HUES64 (cell line): ENCODE measurements around the gene PGLYRP4. TPM values are rescaled to one million over a fixed set of nuclear protein-coding genes. Genes with fewer than 3 reads are reported as not detected.

Experiments
- H3K27ac ChIP-seq: 2 replicates; pipeline ENCODE4 v1.7.0; 2013; ENCODE audit warnings: low read depth, low read length, inconsistent platforms
- H3K27me3 ChIP-seq: 2 replicates; pipeline ENCODE4 v1.6.1; 2013; ENCODE audit warnings: mild to moderate bottlenecking, low read length; ENCODE audit not compliant: insufficient read depth
- H3K36me3 ChIP-seq: 2 replicates; pipeline ENCODE4 v1.6.1; 2013; ENCODE audit warnings: mild to moderate bottlenecking, low read length; ENCODE audit not compliant: insufficient read depth
- H3K4me1 ChIP-seq: 2 replicates; pipeline ENCODE4 v1.6.1; 2013; ENCODE audit warnings: mild to moderate bottlenecking, low read length, moderate library complexity; ENCODE audit not compliant: insufficient read depth
- H3K4me3 ChIP-seq: 2 replicates; pipeline ENCODE4 v1.5.1; 2013; ENCODE audit warnings: mild to moderate bottlenecking, low read length, moderate library complexity
- H3K9ac ChIP-seq: 2 replicates; pipeline ENCODE4 v1.6.1; 2013; ENCODE audit warnings: mild to moderate bottlenecking, low read depth, low read length
- H3K9me3 ChIP-seq: 2 replicates; pipeline ENCODE4 v1.6.1; 2013; ENCODE audit warnings: low read depth, low read length; ENCODE audit not compliant: insufficient read depth
- WGBS: fragments of 150-250, 120-280 bp; methylation state at CpG from one replicate; pipeline ENCODE4 v1.1.7; 2013; ENCODE audit warnings: missing lambda C conversion rate; 5-methylcytosine and 5-hydroxymethylcytosine counted together
- polyA plus RNA-seq, 2 experiments: library from polyadenylated mRNA; stranded (reverse); fragments of 50-300 nt; gene quantifications; one replicate each; pipeline ENCODE4 v1.2.3, GENCODE V29; 2013

The PGLYRP4 gene, protein sequence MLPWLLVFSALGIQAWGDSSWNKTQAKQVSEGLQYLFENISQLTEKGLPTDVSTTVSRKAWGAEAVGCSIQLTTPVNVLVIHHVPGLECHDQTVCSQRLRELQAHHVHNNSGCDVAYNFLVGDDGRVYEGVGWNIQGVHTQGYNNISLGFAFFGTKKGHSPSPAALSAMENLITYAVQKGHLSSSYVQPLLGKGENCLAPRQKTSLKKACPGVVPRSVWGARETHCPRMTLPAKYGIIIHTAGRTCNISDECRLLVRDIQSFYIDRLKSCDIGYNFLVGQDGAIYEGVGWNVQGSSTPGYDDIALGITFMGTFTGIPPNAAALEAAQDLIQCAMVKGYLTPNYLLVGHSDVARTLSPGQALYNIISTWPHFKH
- not detected for polyA plus RNA-seq (2013, experiment 1 of 2)
- not detected for polyA plus RNA-seq (2013, experiment 2 of 2)

DNA sequence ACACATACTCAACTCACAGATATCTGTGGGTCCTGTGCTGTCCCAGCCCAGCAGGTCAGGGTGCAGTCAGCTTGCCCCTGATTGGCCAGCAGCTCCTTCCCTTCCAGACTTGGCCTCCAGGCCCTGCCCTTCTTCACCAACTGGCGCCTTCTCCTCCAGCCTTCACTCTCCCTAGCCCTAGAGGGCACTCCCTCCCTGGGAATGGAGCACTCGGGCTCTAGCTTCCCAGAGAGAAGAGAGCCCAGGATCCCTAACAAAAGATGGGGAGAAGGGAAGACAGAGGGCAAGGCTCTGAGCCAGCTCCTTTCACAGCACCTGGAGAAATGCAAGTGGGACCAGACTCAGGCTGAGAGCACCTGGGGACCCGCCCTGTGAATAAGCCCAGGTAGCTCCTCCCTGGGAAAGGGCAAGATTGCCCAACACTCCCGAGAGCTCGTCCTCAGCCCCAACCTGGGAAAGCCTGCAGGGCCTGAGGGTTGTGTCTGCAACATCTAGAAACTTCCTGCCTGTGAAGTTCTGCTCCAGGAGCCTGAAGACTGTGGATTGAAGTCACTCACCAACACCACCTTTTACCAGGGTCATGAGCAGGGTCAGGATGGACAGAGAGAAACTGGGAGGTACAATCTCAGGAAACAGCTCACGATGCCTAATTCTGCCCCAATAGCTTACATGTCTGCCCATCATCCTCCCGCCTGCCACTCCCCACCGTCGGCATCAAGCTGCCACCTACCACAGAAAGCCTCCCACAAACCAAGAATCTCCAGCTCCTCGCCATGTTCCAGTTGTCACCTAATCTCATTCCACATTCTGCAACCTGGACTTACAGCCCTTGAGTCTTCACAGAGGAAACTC, at the start of gene PGLYRP4:
TSS of gene PGLYRP4 (minus strand) at position 331 of the 852 bp plus-strand sequence. CDS start 909 bp downstream, outside the sequence.
- no peak within 1 kb of the TSS for H3K4me3 ChIP-seq
- H3K4me1 ChIP-seq = no peaks in the 10 kb centered on the region
- no peaks in the 10 kb centered on the region for H3K36me3 ChIP-seq
- H3K27ac ChIP-seq = no peak within 1 kb of the TSS
- no peak within 1 kb of the TSS for H3K9ac ChIP-seq
- H3K9me3 ChIP-seq = no peaks in the 10 kb centered on the region
- WGBS = 61% methylated on average over 10 of the region's 10 CpGs
- peaks cover 3% of the 10 kb centered on the region; the same call in 1 of the 2 replicates for H3K27me3 ChIP-seq

DNA sequence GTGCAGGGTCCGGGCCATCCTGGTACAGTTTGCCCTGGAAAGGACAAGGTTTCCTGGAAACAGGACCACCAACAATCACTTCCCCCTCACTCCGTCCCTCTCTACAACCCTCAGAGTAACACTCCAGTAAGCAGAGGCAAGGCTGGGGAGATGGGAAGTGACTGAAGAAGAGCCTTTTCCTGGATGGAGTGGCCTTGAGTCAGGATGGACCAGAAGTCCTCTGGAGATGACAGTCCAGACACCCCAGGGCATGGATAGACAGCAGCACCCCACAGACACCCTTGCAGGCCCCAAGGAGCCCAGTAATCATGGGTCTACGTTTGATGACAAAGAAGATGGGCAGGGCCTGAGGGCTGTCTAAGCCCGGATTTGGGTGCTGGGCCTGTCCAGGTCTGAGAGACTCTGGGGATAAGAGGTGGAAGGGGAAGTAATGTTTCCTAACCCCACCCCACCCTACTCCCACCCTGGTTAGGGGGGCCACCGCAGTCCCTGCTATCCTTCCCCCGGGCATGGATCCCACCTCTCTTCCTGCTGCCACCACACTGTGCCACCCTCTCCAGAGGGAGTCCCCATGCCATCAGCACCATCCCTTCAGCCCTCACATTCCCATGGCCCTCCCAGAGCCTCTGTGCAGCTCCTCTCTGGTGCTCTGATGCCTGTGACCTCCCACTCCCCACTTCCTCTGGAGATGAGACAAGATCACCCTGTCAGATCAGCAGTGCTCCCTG, 49.4 kb upstream of the PGLYRP4 start:
- Histone ChIP-seq H3K4me3 (no peak overlapping the region), H3K36me3 (no peaks in the 10 kb centered on the region), H3K9ac (no peak overlapping the region), H3K4me1 (no peaks in the 10 kb centered on the region), H3K27ac (no peak overlapping the region), H3K9me3 (no peaks in the 10 kb centered on the region), H3K27me3 (no peaks in the 10 kb centered on the region)
- 94% methylated on average over 5 of the region's 6 CpGs for WGBS

DNA sequence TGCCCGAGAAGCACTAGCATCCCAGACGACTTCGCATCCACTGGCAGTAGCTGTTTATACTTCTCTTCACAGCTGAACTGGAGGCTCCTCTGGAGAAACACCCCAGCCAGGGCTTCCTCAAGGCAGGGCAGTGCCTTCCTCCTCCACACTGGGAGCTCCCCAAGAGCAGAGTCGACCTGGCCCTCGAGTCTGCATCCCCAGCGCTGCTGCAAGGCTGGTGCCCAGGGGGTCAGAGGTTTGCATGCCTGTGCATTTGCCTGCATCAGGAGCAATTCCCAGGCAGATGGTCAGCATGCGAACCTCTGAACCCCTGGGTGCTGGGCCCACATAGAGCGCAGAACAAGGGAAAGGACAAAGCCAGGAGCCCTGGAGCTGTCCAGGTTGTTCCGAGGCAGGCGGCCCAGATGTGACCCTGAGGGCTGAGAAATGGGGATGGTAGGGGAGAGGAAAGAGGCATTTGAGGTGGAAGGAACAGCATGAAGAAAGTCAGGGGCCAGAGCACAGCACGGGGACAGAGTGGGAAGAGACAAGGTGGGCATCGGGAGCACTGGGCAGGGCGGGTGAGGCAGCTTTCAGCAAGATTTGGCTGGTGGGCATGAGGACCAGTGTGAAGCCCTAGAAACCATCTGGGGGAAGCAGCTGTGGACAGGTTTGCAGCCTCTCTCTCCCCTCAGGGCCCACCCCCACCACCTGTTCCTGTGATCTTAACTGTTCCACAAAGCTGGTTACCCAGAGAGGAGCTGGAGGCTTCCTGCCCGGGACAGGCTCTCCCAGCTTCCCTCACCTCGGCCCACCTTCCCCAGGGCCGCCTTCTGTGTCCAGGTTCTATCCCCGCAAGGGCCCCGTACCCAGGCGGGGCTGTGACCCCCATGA, 48.6 kb upstream of the PGLYRP4 start:
- H3K4me3 ChIP-seq = no peak overlapping the region
- H3K36me3 ChIP-seq = no peaks in the 10 kb centered on the region
- H3K9ac ChIP-seq = no peak overlapping the region
- 92% methylated on average over 19 of the region's 19 CpGs for WGBS
- no peaks in the 10 kb centered on the region for H3K9me3 ChIP-seq
- H3K27me3 ChIP-seq = no peaks in the 10 kb centered on the region
- no peak overlapping the region for H3K27ac ChIP-seq
- H3K4me1 ChIP-seq = no peaks in the 10 kb centered on the region

DNA sequence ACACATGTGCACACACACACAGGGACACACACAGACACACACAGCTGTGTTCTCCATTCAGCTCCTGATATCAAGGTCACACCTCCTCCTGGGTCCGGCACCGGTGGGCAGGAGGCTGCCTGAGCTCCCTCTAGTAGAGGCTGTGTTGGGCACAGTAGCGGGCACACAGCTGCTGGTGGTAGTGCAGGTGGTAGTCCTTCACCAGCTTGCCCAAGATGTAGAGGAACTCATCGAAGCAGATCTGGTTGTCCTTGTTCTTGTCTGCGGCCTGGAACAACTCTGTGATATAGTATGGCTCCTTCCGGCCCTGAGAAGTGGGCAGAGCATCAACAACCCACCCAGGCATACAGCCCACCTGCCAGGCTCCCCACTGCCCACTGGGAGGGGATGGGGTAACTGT, 47.8 kb upstream of the PGLYRP4 start:
- 91% methylated on average over 5 of the region's 6 CpGs for WGBS
- Histone ChIP-seq H3K9me3 (no peaks in the 10 kb centered on the region), H3K4me1 (no peaks in the 10 kb centered on the region), H3K4me3 (no peak overlapping the region), H3K27me3 (no peaks in the 10 kb centered on the region), H3K9ac (no peak overlapping the region), H3K36me3 (no peaks in the 10 kb centered on the region), H3K27ac (no peak overlapping the region)

DNA sequence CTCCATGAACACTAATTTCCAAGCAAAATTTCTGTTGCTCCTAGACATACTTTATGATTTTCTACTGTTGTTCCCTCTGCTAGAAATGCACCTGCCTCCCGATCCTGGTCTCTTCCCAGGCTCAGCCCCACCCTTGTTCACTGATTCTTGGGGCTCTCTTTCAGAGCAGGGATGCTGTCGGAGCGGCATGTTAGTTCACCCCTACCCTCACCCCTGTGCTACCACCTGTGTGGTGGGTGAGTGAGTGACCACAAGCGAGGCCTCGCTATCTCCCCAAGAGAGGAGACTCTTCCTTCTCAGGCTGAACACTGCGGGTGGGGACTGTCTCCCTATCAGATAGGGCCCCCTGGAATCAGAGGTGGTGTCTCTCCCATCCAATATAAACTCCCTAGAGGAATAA, 47.1 kb upstream of the PGLYRP4 start:
- Histone ChIP-seq H3K27ac (no peak overlapping the region), H3K4me3 (no peak overlapping the region), H3K9ac (no peak overlapping the region), H3K9me3 (no peaks in the 10 kb centered on the region), H3K27me3 (no peaks in the 10 kb centered on the region), H3K4me1 (no peaks in the 10 kb centered on the region), H3K36me3 (no peaks in the 10 kb centered on the region)
- 82% methylated on average over 4 of the region's 6 CpGs for WGBS

DNA sequence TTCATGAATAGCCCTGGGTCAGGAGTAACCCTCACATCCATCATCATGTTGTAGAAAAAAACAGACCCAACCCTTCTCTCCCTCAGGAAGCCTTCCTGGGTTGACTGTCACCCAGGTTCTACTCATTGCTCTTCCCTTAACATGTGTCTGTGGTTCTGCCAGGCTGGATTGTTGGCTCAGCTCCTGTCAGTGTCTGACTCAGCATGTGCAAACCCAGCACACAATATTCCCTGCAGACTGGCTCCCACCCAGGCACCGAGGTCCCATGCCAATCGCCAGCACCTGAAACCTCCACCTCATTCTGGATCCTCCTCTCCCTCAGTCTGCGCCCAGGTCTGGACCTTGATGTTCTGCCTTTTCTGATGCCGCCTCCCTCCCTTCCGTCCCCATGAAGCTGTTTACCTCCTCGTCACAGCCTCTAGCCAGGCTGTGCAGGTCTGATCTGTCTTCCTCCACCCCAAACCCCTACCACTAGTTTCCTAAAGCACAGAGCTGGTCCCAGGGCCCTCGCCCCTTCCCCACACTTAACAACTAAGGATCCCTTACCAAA, 46.6 kb upstream of the PGLYRP4 start:
- 86% methylated on average over 7 of the region's 7 CpGs for WGBS
- Histone ChIP-seq H3K4me1 (no peaks in the 10 kb centered on the region), H3K9ac (no peak overlapping the region), H3K36me3 (no peaks in the 10 kb centered on the region), H3K9me3 (no peaks in the 10 kb centered on the region), H3K4me3 (no peak overlapping the region), H3K27me3 (no peaks in the 10 kb centered on the region), H3K27ac (no peak overlapping the region)

DNA sequence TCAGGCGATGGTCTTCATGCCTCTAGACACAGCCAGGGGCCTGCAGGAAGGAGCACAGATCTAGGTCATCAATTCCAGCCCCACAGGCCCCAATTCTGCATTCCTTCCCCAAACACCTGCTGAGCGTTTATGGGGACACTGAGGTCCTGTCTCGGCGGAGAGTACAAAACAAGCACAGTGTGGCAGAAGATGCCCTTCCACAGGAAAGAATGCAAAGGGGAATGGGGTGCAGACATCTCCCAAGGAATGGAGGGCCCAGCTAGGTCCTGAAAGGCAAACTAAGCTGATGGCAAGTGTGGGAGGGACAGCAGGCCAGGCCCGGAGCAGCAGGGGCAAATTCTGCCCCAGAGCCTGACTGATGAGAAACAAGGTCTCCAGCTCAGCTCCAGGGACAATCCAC, 45.8 kb upstream of the PGLYRP4 start:
- H3K9me3 ChIP-seq = no peaks in the 10 kb centered on the region
- no peaks in the 10 kb centered on the region for H3K36me3 ChIP-seq
- no peak overlapping the region for H3K27ac ChIP-seq
- 86% methylated on average over 5 of the region's 5 CpGs for WGBS
- no peaks in the 10 kb centered on the region for H3K4me1 ChIP-seq
- H3K27me3 ChIP-seq = no peaks in the 10 kb centered on the region
- H3K9ac ChIP-seq = no peak overlapping the region
- no peak overlapping the region for H3K4me3 ChIP-seq

DNA sequence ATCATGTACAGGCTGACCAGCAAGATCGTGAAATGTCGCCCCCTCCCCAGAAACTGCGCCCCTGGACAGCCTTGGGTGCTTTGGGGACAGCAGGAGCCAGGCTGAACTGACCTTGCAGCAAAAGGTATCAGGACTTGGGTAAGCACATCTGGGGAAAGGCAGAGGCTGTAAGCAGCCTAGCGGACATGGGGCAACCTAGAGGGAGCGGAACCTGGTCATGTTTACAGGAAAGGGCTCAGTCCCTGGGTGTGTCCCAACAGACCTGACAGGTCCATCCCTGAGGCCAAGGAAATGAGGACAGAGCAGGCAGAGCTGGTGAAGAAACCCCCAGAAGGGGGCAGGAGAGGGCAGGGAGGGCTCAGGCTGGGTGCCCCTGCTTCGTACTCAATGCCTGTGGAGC, 45.3 kb upstream of the PGLYRP4 start:
- WGBS = 82% methylated on average over 6 of the region's 6 CpGs
- Histone ChIP-seq H3K27me3 (no peaks in the 10 kb centered on the region), H3K4me1 (no peaks in the 10 kb centered on the region), H3K9me3 (no peaks in the 10 kb centered on the region), H3K9ac (no peak overlapping the region), H3K36me3 (no peaks in the 10 kb centered on the region), H3K4me3 (no peak overlapping the region), H3K27ac (no peak overlapping the region)

DNA sequence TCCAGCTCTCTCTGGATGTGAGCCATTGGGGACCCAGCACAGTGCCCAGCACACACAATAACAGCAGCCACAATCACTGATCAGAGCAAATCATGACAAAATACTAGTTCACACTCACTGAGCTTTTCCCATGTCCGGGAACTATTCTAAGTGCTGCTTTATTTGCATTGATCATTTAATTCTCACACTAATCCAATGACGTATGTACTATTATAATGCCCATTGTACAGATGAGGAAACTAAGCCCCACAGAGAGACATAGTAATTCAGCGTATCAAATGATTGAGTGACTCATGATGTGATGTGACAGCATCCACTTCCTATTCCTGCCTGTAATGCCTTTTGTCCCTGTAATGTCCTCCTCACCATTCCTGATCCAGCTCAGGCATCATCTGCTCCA, 44.2 kb upstream of the PGLYRP4 start:
- WGBS = 86% methylated on average over 3 of the region's 3 CpGs

DNA sequence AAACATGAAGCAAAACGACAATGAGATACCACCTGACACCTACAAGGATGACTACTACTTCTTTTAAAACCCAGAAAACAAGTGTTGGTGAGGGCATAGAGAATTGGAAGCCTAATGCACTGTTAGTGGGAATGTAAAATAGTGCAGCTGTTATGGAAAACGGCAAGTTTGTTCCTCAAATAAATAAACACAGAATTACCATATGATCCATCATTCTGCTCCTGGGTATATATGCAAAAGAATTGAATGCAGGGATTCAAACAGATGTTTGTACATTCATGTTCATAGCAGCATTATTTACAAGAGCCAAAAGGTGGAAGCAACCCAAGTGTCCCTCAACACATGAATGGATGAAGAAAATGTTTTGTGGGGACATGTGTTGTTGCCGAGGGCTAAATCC, 43.6 kb upstream of the PGLYRP4 start:
- Histone ChIP-seq H3K9ac (no peak overlapping the region), H3K4me1 (no peaks in the 10 kb centered on the region), H3K27ac (no peak overlapping the region), H3K27me3 (no peaks in the 10 kb centered on the region), H3K9me3 (no peaks in the 10 kb centered on the region), H3K36me3 (no peaks in the 10 kb centered on the region), H3K4me3 (no peak overlapping the region)
- 100% methylated on average over 1 of the region's 3 CpGs for WGBS

More for the DNA sequence above, 44.2 kb upstream of the PGLYRP4 start:
- Histone ChIP-seq H3K27ac (no peak overlapping the region), H3K36me3 (no peaks in the 10 kb centered on the region), H3K27me3 (no peaks in the 10 kb centered on the region), H3K4me1 (no peaks in the 10 kb centered on the region), H3K4me3 (no peak overlapping the region), H3K9me3 (no peaks in the 10 kb centered on the region), H3K9ac (no peak overlapping the region)
